Transverse colon (tissue), 4 donors: ENCODE results near the gene SOX10. TPM values are rescaled to one million over a fixed set of nuclear protein-coding genes. Genes with fewer than 3 reads are reported as not detected.

Experiments
- DNase-seq: peaks from one replicate; pipeline ENCODE4 v3.0.0-alpha.2; 2019
- H3K27ac ChIP-seq, 4 donors: fragments of 200-600 bp; sonication (generic); 2 replicates each; pipeline ENCODE4 v1.5.1; 2016 to 2018; ENCODE audit warnings: inconsistent platforms in 4 of 4
- H3K27me3 ChIP-seq: fragments of 200-600 bp; sonication (generic); 2 replicates; pipeline ENCODE4 v1.5.1; 2017; ENCODE audit warnings: inconsistent platforms
- H3K36me3 ChIP-seq, 4 donors: fragments of 200-600 bp; sonication (generic); 2 replicates each; pipeline ENCODE4 v1.5.1; 2017 to 2019; ENCODE audit warnings: inconsistent platforms in 4 of 4
- H3K4me1 ChIP-seq, 4 donors: fragments of 200-600 bp; sonication (generic); 2 replicates each; pipeline ENCODE4 v1.5.1; 2017 to 2020; ENCODE audit warnings: inconsistent platforms in 4 of 4
- H3K4me3 ChIP-seq, 4 donors: fragments of 200-600 bp; sonication (generic); 1 replicate in 1 of 4; 2 replicates in 3 of 4; pipeline versions ENCODE4 v1.5.1 to v1.6.1; 2017 to 2019; ENCODE audit warnings: inconsistent platforms in 4 of 4
- H3K9me3 ChIP-seq, 2 donors: fragments of 200-600 bp; sonication (generic); 2 replicates each; pipeline ENCODE4 v1.5.1; 2017 to 2019; ENCODE audit warnings: inconsistent platforms in 2 of 2
- CTCF ChIP-seq, 5 experiments: fragments of 200-600 bp in 3 of 5; fragments of 450-650 bp in 2 of 5; sonication (generic) in 3 of 5; IDR thresholded peaks; 1 replicate in 2 of 5; 2 replicates in 3 of 5; pipeline ENCODE4 v1.5.1; 2016 to 2017; ENCODE audit warnings: antibody characterized with exemption in 5 of 5, inconsistent platforms in 3 of 5, mild to moderate bottlenecking in 2 of 5, moderate library complexity in 1 of 5
- EP300 ChIP-seq: sonication (generic); formaldehyde crosslinking; IDR thresholded peaks from one replicate; pipeline ENCODE4 v1.6.1; 2017; ENCODE audit warnings: antibody characterized with exemption, low read depth
- POLR2A ChIP-seq: fragments of 450-650 bp; IDR thresholded peaks from one replicate; pipeline ENCODE4 v1.6.1; 2016; ENCODE audit warnings: antibody characterized with exemption, mild to moderate bottlenecking, moderate library complexity
- POLR2AphosphoS5 ChIP-seq, 3 donors: sonication (generic); formaldehyde crosslinking; IDR thresholded peaks; one replicate each; pipeline ENCODE4 v1.6.1; 2016; ENCODE audit warnings: antibody characterized with exemption in 3 of 3
- WGBS, 2 donors: methylation state at CpG; one replicate each; pipeline ENCODE4 v1.1.5; 2018; ENCODE audit warnings: low coverage in 1 of 2; 5-methylcytosine and 5-hydroxymethylcytosine counted together
- in situ Hi-C, 4 donors: fragments of 200-750 bp; cut with MboI; loops; one replicate each; pipeline versions ENCODE4 v1.15.0 to v1.15.1; 2017; ENCODE audit warnings: low sequenced_read_pairs in 3 of 4, low pct_ligation_motif_present in 1 of 4, low pct_unique_long_range_greater_than_20kb in 1 of 4
- intact Hi-C: fragments of 100-400 bp; cut with DNase I; formaldehyde crosslinking; loops from one replicate; pipeline ENCODE4 v1.15.1; 2023; ENCODE audit warnings: low total_unique reads
- total RNA-seq, 4 donors: library from RNA; depleted of rRNA; stranded (reverse); fragments of >200 nt; gene quantifications; one replicate each; pipeline ENCODE4 v1.1.0, GENCODE V29; 2016

Gene SOX10
- total RNA-seq, 4 donors from 2014 or later: 1.2 to 4.9 (median 3.5) TPM

GRCh38 chr22:37924386-37925065 is 59.8 kb downstream of the SOX10 start:
- in situ Hi-C loops: no loop called here
- no peak for TF ChIP-seq POLR2AphosphoS5 (IDR thresholded peaks at IDR 0.05)
- TF ChIP-seq EP300: no peak
- no peak for TF ChIP-seq CTCF (IDR thresholded peaks at IDR 0.05)
- TF ChIP-seq POLR2A: no peak
- H3K4me1 ChIP-seq: no peaks in the 10 kb centered on the region

DNA sequence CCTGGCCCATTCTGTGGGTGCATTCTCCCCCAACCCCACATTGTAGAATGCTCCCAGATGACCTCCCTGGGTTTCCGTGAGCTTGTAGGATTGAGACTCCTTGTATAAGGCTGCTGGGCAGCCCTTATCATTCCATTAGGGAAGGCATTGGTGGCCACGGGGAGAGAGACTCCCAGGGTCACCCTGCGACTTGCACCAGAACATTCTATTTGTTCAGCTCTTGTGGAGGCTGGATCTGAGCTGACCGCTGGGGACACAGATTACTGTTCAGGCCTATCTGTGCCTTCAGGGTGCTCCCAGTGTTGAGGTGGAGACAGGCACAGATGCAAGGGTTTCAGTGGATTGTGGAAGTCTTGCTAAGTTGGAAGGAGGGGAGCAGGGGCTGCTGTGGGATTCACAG is 60.4 kb downstream of the SOX10 start:
- WGBS, 2 donors: 93% methylated on average over 4 of the region's 4 CpGs; no CpG with 5 or more reads in 1 of the 2 donors
- peaks cover 0 to 40% (median 20%) of the 10 kb centered on the region in 4 donors for H3K36me3 ChIP-seq
- intact Hi-C loops (loop anchor here (10.0 kb wide), 1 partner anchor 1341 kb away; no protein-coding TSS in a partner anchor), in situ Hi-C loops (no loop called here)
- no peaks in the 10 kb centered on the region for H3K4me1 ChIP-seq
- DNase-seq: no peak
- no peaks in the 10 kb centered on the region for H3K9me3 ChIP-seq
- TF ChIP-seq POLR2AphosphoS5 (IDR thresholded peaks at IDR 0.05): no peak
- TF ChIP-seq CTCF (IDR thresholded peaks at IDR 0.05): no peak
- no peak for TF ChIP-seq POLR2A
- TF ChIP-seq EP300: no peak
- H3K27me3 ChIP-seq: no peaks in the 10 kb centered on the region
- no peak overlapping the region for H3K4me3 ChIP-seq
- peak overlapping the region in 1 of 4 donors; percentile 34 for H3K27ac ChIP-seq

More at GRCh38 chr22:37924386-37925065, 59.8 kb downstream of the SOX10 start:
- no peak for DNase-seq
- intact Hi-C loops: loop anchor here (10.0 kb wide), 1 partner anchor 1340 kb away; no protein-coding TSS in a partner anchor
- Histone ChIP-seq H3K4me3 (no peak overlapping the region), H3K27me3 (no peaks in the 10 kb centered on the region), H3K9me3 (no peaks in the 10 kb centered on the region), H3K36me3 (peaks cover 0 to 37% (median 19%) of the 10 kb centered on the region in 4 donors), H3K27ac (peak overlapping the region in 2 of 4 donors; percentile 9 to 34)
- WGBS, 2 donors: 84% methylated on average over 17 of the region's 18 CpGs; no CpG with 5 or more reads in 1 of the 2 donors

Other genes starting within 250 kb of the SOX10 start
- gene GCAT, start 176.6 kb downstream of the SOX10 start, total RNA-seq: 10 to 100 TPM in 1 of 4 donors, 1 to 10 TPM in 3; 6.4 to 10.1 (median 7.7) TPM
- gene GALR3, start 161.2 kb downstream of the SOX10 start, total RNA-seq: not detected
- gene ANKRD54, start 140.2 kb downstream of the SOX10 start, total RNA-seq: 10 to 100 TPM; 12.7 to 86.8 (median 40.6) TPM
- 100 to 1,000 TPM in 3 of 4 donors, 10 to 100 TPM in 1; 89.4 to 292 (median 217) TPM for gene EIF3L, start 135.1 kb downstream of the SOX10 start, total RNA-seq
- 10 to 100 TPM; 26.8 to 87.2 (median 37.3) TPM for gene MICALL1, start 78.3 kb downstream of the SOX10 start, total RNA-seq
- not detected for gene C22orf23, start 31.0 kb downstream of the SOX10 start, total RNA-seq
- gene POLR2F, start 30.9 kb downstream of the SOX10 start, total RNA-seq: 10 to 100 TPM in 3 of 4 donors, 1 to 10 TPM in 1; 7.6 to 65.5 (median 32.6) TPM
- 100 to 1,000 TPM in 1 of 4 donors, 10 to 100 TPM in 3; 34.3 to 127 (median 69.3) TPM for gene PICK1, start 72.8 kb upstream of the SOX10 start, total RNA-seq
- not detected for gene SLC16A8, start 99.6 kb upstream of the SOX10 start, total RNA-seq
- gene BAIAP2L2, start 126.1 kb upstream of the SOX10 start, total RNA-seq: 100 to 1,000 TPM; 106 to 337 (median 127) TPM
- gene PLA2G6, start 197.3 kb upstream of the SOX10 start, total RNA-seq: 100 to 1,000 TPM in 2 of 4 donors, 10 to 100 TPM in 2; 30.7 to 327 (median 72.3) TPM
- 10 to 100 TPM in 3 of 4 donors, 1 to 10 TPM in 1; 3.8 to 30.3 (median 22.0) TPM for gene MAFF, start 217.4 kb upstream of the SOX10 start, total RNA-seq